KMS-11 (cell line): Measurements from ENCODE around the gene CRISP1.
A peak's percentile ranks its signal among the peaks of the same experiment; 100 is the strongest.

Experiments used
- H2AFZ ChIP-seq: fragments of 200-600 bp; sonication (generic); 2 replicates; pipeline ENCODE4 v1.6.1; 2016; ENCODE audit warnings: antibody characterized with exemption, mixed run types, low read depth
- H3K27ac ChIP-seq: fragments of 200-600 bp; sonication (generic); 2 replicates; pipeline ENCODE4 v1.6.1; 2016; ENCODE audit warnings: mild to moderate bottlenecking, mixed run types
- H3K27me3 ChIP-seq: fragments of 200-600 bp; sonication (generic); 2 replicates; pipeline ENCODE4 v1.6.1; 2017; ENCODE audit warnings: mild to moderate bottlenecking, low read depth, mixed run types, moderate library complexity; ENCODE audit not compliant: insufficient read depth
- H3K36me3 ChIP-seq: fragments of 200-600 bp; sonication (generic); 2 replicates; pipeline ENCODE4 v1.6.1; 2017; ENCODE audit warnings: mild to moderate bottlenecking, mixed run types; ENCODE audit not compliant: insufficient read depth
- H3K4me1 ChIP-seq: fragments of 200-600 bp; sonication (generic); 2 replicates; pipeline ENCODE4 v1.6.1; 2016; ENCODE audit warnings: mild to moderate bottlenecking, low read depth, mixed run types; ENCODE audit not compliant: poor library complexity, severe bottlenecking
- H3K4me2 ChIP-seq: fragments of 200-600 bp; sonication (generic); 2 replicates; pipeline ENCODE4 v1.7.0; 2016; ENCODE audit warnings: mild to moderate bottlenecking, mixed run types
- H3K4me3 ChIP-seq: fragments of 200-600 bp; sonication (generic); IDR thresholded peaks from 2 replicates; pipeline ENCODE4 v1.6.1; 2017; ENCODE audit warnings: low read depth, low read length, mixed read lengths; ENCODE audit not compliant: insufficient read depth
- H3K79me2 ChIP-seq: fragments of 200-600 bp; sonication (generic); 2 replicates; pipeline ENCODE4 v1.6.1; 2016; ENCODE audit warnings: low read depth, mixed run types; ENCODE audit not compliant: insufficient read depth
- H3K9ac ChIP-seq: fragments of 200-600 bp; sonication (generic); 2 replicates; pipeline ENCODE4 v1.6.1; 2016; ENCODE audit warnings: mild to moderate bottlenecking, mixed run types
- H4K20me1 ChIP-seq: fragments of 200-600 bp; sonication (generic); 2 replicates; pipeline ENCODE4 v1.6.1; 2016; ENCODE audit warnings: mild to moderate bottlenecking, mixed run types; ENCODE audit not compliant: insufficient read depth
- CTCF ChIP-seq: fragments of 200-600 bp; sonication (generic); conservative IDR thresholded peaks from 2 replicates; pipeline ENCODE4 v1.6.1; 2017; ENCODE audit warnings: low read depth, mild to moderate bottlenecking, antibody characterized with exemption, low read length, moderate library complexity, mixed read lengths

CRISP1 gene

DNA sequence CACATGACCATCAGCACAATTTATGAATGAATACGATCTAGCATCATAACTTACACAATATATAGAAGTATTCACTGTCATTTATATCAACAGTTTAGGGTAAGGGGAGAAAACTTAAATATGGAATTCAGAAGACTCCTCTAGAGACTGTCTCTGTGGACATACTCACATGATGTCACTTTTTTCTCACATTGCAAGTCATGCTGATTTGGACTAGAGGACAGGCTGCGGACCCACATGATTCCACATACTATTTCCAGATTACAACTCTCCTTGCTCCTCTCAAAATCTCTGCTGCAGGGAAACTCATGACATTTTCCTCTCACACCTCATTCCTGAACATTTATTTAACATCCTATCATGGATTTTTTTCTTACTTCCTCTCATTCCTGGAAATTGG is 13.4 kb downstream of the CRISP1 start:
- no peak for TF ChIP-seq CTCF
- H3K9ac ChIP-seq: no peak overlapping the region
- H3K79me2 ChIP-seq: no peaks in the 10 kb centered on the region
- H3K27ac ChIP-seq: no peak overlapping the region
- no peaks in the 10 kb centered on the region for H3K36me3 ChIP-seq
- no peak overlapping the region for H3K4me2 ChIP-seq
- no peak overlapping the region for H3K4me3 ChIP-seq
- no peaks in the 10 kb centered on the region for H3K4me1 ChIP-seq
- no peak overlapping the region for H2AFZ ChIP-seq
- no peaks in the 10 kb centered on the region for H4K20me1 ChIP-seq
- H3K27me3 ChIP-seq: no peaks in the 10 kb centered on the region

- Histone ChIP-seq H2AFZ (peak overlapping the region; percentile 25; the same call in 1 of the 2 replicates), H3K79me2 (no peaks in the 10 kb centered on the region), H3K4me3 (no peak overlapping the region), H3K27me3 (no peaks in the 10 kb centered on the region), H3K4me1 (no peaks in the 10 kb centered on the region), H3K27ac (no peak overlapping the region), H3K36me3 (no peaks in the 10 kb centered on the region), H4K20me1 (no peaks in the 10 kb centered on the region), H3K4me2 (no peak overlapping the region), H3K9ac (no peak overlapping the region)
- peak; percentile 80 for TF ChIP-seq CTCF
Observed at GRCh38 chr6:49849213-49849907, 17.0 kb downstream of the CRISP1 start.

- H3K4me2 ChIP-seq: no peak overlapping the region
- H3K4me3 ChIP-seq: no peak overlapping the region
- H3K27ac ChIP-seq: no peak overlapping the region
- no peaks in the 10 kb centered on the region for H3K4me1 ChIP-seq
- H3K9ac ChIP-seq: no peak overlapping the region
- H3K36me3 ChIP-seq: no peaks in the 10 kb centered on the region
- H4K20me1 ChIP-seq: no peaks in the 10 kb centered on the region
- no peak for TF ChIP-seq CTCF
- H3K79me2 ChIP-seq: no peaks in the 10 kb centered on the region
- no peak overlapping the region for H2AFZ ChIP-seq
- no peaks in the 10 kb centered on the region for H3K27me3 ChIP-seq
Observed at GRCh38 chr6:49847673-49848072, 18.7 kb downstream of the CRISP1 start.

DNA sequence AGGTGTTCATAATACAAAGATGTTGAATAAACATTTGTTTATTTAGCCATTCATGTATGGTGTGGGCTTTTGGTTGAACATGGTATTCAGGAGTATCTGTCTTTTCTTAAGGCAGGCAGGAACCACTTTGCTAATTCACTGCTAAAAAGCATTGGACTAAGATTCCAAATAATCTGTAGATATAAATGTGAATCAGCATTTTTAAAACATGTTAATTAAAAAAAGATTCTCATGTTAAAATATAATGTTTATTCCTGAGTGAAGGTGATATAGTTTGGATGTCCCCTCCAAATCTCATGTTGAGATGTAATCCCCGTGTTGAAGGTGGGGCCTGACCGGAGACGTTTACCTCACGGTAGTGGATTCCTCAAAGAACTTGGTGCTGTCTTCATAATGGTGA is 19.3 kb downstream of the CRISP1 start:
- no peak overlapping the region for H3K9ac ChIP-seq
- H3K4me1 ChIP-seq: no peaks in the 10 kb centered on the region
- no peak for TF ChIP-seq CTCF
- H2AFZ ChIP-seq: no peak overlapping the region
- H3K4me2 ChIP-seq: no peak overlapping the region
- no peaks in the 10 kb centered on the region for H4K20me1 ChIP-seq
- H3K27me3 ChIP-seq: no peaks in the 10 kb centered on the region
- H3K4me3 ChIP-seq: no peak overlapping the region
- no peaks in the 10 kb centered on the region for H3K79me2 ChIP-seq
- no peaks in the 10 kb centered on the region for H3K36me3 ChIP-seq
- H3K27ac ChIP-seq: no peak overlapping the region
